Astrocyte of the spinal cord (primary cell): Measurements from ENCODE around the gene EVX2.

Experiments
- DNase-seq: peaks from one replicate; pipeline ENCODE4 v3.0.0; 2011; ENCODE audit warnings: low read depth, low spot score
- H3K4me3 ChIP-seq: 2 replicates; pipeline ENCODE4 v1.5.1; 2011; ENCODE audit warnings: low read depth, mild to moderate bottlenecking, low read length, moderate library complexity
- CTCF ChIP-seq: IDR thresholded peaks from 2 replicates; pipeline ENCODE4 v1.5.1; 2012; ENCODE audit warnings: low read depth, mild to moderate bottlenecking, low read length, inconsistent platforms
- in situ Hi-C: cut with HindIII; loops from 2 replicates; pipeline ENCODE4 v1.10.0; 2017; ENCODE audit warnings: low sequenced_read_pairs

The EVX2 gene

GRCh38 chr2:176088937-176089842 is 5.4 kb upstream of the EVX2 start:
- no peak for DNase-seq
- no peak for TF ChIP-seq CTCF
- in situ Hi-C loops = no loop called here
- no peak overlapping the region for H3K4me3 ChIP-seq

- H3K4me3 ChIP-seq = peak overlapping the region; percentile 4
- peak; percentile 35 for DNase-seq
- TF ChIP-seq CTCF = peak; percentile 85
- in situ Hi-C loops = no loop called here
Observed at GRCh38 chr2:176088048-176088936, 4.5 kb upstream of the EVX2 start.

GRCh38 chr2:176087330-176088047 is 3.7 kb upstream of the EVX2 start:
- TF ChIP-seq CTCF = no peak
- no peak overlapping the region for H3K4me3 ChIP-seq
- in situ Hi-C loops = no loop called here
- no peak for DNase-seq

- in situ Hi-C loops = no loop called here
- H3K4me3 ChIP-seq = no peak overlapping the region
- DNase-seq = no peak
- TF ChIP-seq CTCF = peak; percentile 62
Observed at GRCh38 chr2:176085861-176086771, 2.4 kb upstream of the EVX2 start.

- TF ChIP-seq CTCF = no peak
- DNase-seq = no peak
- H3K4me3 ChIP-seq = no peak overlapping the region
- in situ Hi-C loops = no loop called here
Observed at GRCh38 chr2:176085120-176085788, 1.5 kb upstream of the EVX2 start.
